ENCODE results near the gene C1orf210. TPM values are rescaled to one million over a fixed set of nuclear protein-coding genes. Genes with fewer than 3 reads are reported as not detected.

Gene C1orf210
- total RNA-seq, 1 donor from 2014 or later: 3.7 TPM

DNA sequence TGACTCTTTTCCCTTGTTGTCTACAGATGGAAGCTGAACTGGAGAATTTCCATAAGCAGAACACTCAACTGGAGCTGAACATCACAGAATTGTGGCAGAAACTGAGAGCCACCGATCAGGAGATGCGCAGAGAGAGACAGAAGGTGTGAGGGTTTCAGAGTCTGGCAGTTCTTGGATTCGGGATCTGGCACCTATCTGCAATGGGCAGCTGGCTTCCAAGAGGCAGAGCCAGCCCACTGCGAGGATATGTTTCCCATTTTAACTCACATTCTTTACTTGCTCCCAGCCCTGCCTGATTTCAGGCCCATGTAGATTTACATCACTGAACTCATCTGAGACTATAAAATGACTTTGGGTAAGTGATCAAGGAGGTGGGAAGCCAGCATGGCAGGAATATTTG lies 52.9 kb downstream of the C1orf210 start:
- Mint-ChIP-seq H3K4me3 (no peak overlapping the region), H3K27ac (peak overlapping the region; percentile 21)

DNA sequence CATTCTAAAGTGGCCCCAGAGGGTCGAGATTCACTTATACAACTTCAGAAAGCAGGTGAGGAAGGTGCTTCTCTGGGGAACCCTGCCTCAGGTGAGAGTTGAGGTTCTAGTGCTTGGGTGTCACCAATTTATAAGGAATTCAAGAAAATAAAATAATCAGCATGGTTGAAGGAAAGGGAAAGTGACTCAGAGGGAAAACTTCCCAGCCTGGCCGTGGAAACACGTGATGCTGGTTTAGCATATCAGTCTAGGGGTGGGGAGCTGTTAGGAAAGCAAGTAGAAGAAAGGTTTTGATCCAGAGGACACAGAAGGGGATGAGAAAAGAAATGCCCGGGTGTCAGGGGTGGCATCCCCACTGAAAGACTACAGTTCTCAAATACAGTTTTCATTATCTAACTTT lies 53.3 kb downstream of the C1orf210 start:
- H3K4me3 Mint-ChIP-seq: no peak overlapping the region
- no peaks in the 10 kb centered on the region for H3K27me3 Mint-ChIP-seq (ENCODE audit: low read depth)
- peak overlapping the region; percentile 13 for H3K27ac Mint-ChIP-seq
- TF ChIP-seq, protein P1, sequence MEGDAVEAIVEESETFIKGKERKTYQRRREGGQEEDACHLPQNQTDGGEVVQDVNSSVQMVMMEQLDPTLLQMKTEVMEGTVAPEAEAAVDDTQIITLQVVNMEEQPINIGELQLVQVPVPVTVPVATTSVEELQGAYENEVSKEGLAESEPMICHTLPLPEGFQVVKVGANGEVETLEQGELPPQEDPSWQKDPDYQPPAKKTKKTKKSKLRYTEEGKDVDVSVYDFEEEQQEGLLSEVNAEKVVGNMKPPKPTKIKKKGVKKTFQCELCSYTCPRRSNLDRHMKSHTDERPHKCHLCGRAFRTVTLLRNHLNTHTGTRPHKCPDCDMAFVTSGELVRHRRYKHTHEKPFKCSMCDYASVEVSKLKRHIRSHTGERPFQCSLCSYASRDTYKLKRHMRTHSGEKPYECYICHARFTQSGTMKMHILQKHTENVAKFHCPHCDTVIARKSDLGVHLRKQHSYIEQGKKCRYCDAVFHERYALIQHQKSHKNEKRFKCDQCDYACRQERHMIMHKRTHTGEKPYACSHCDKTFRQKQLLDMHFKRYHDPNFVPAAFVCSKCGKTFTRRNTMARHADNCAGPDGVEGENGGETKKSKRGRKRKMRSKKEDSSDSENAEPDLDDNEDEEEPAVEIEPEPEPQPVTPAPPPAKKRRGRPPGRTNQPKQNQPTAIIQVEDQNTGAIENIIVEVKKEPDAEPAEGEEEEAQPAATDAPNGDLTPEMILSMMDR (IDR thresholded peaks at IDR 0.05; ENCODE audit: unreplicated experiment): no peak
- no peaks in the 10 kb centered on the region for H3K36me3 Mint-ChIP-seq
- H3K9me3 Mint-ChIP-seq: no peaks in the 10 kb centered on the region
- DNase-seq (ENCODE audit: low spot score in 2 of 2, unreplicated experiment in 2 of 2): peak in 1 of 2 experiments; percentile 29
- peaks cover 18% of the 10 kb centered on the region for H3K4me1 Mint-ChIP-seq

More for the DNA sequence above, 52.9 kb downstream of the C1orf210 start:
- no peaks in the 10 kb centered on the region for H3K27me3 Mint-ChIP-seq (ENCODE audit: low read depth)
- H3K36me3 Mint-ChIP-seq: no peaks in the 10 kb centered on the region
- TF ChIP-seq, protein P1 (IDR thresholded peaks at IDR 0.05; ENCODE audit: unreplicated experiment): no peak
- H3K4me1 Mint-ChIP-seq: peaks cover 16% of the 10 kb centered on the region
- no peaks in the 10 kb centered on the region for H3K9me3 Mint-ChIP-seq
- DNase-seq (ENCODE audit: low spot score in 2 of 2, unreplicated experiment in 2 of 2): peak in 1 of 2 experiments; percentile 22

Other genes with a start within 250 kb of the C1orf210 start
- gene EBNA1BP2, start 113.3 kb downstream of the C1orf210 start, total RNA-seq: 49.1 to 51.3 TPM (median 51.1 TPM) in 3 replicates
- 0.27 to 0.38 TPM (median 0.35 TPM) in 3 replicates for gene CFAP57, start 113.3 kb downstream of the C1orf210 start, total RNA-seq
- 7.6 to 9.2 TPM (median 7.7 TPM) in 3 replicates for gene TMEM125, start 15.6 kb downstream of the C1orf210 start, total RNA-seq
- 1.3 to 1.7 TPM (median 1.5 TPM) in 3 replicates for gene TIE1, start 15.4 kb upstream of the C1orf210 start, total RNA-seq
- gene MPL, start 52.2 kb upstream of the C1orf210 start, total RNA-seq: 0.50 to 0.53 TPM in 2 of 3 replicates, not detected in the other
- 32.0 to 33.4 TPM (median 32.4 TPM) in 3 replicates for gene CDC20, start 73.4 kb upstream of the C1orf210 start, total RNA-seq
- 40.3 to 42.4 TPM (median 41.4 TPM) in 3 replicates for gene ELOVL1, start 82.4 kb upstream of the C1orf210 start, total RNA-seq
- gene MED8, start 104.2 kb upstream of the C1orf210 start, total RNA-seq: 29.8 to 32.4 TPM (median 30.4 TPM) in 3 replicates
- gene SZT2, start 104.3 kb upstream of the C1orf210 start, total RNA-seq: 80.1 to 97.4 TPM (median 83.7 TPM) in 3 replicates
- 35.7 to 41.2 TPM (median 37.5 TPM) in 3 replicates for gene HYI, start 168.3 kb upstream of the C1orf210 start, total RNA-seq
- 464 to 475 TPM (median 471 TPM) in 3 replicates for gene PTPRF, start 245.3 kb upstream of the C1orf210 start, total RNA-seq